ENCODE data around the gene HMCN1.

The HMCN1 gene

DNA sequence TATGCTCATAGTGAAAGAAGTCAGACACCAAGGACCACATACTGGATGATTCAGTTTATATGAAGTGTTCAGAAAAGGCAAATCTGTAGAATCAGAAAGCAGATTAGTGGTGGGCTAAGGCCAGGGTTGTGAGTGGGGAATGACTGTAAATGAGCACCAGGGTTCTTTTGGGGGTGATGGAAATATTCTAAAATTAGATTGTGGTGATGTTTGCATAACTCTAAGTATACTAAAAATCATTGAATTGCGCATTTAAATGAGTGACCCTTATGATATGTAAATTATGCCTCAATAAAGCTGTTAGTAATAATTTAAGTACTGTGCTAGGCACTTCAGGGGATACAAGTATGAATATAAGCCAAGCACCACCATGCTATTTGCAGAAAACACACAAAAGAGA lies 384.5 kb downstream of the HMCN1 start:
- no peak for DNase-seq (ENCODE audit: low read depth)
- TF ChIP-seq, protein P1, sequence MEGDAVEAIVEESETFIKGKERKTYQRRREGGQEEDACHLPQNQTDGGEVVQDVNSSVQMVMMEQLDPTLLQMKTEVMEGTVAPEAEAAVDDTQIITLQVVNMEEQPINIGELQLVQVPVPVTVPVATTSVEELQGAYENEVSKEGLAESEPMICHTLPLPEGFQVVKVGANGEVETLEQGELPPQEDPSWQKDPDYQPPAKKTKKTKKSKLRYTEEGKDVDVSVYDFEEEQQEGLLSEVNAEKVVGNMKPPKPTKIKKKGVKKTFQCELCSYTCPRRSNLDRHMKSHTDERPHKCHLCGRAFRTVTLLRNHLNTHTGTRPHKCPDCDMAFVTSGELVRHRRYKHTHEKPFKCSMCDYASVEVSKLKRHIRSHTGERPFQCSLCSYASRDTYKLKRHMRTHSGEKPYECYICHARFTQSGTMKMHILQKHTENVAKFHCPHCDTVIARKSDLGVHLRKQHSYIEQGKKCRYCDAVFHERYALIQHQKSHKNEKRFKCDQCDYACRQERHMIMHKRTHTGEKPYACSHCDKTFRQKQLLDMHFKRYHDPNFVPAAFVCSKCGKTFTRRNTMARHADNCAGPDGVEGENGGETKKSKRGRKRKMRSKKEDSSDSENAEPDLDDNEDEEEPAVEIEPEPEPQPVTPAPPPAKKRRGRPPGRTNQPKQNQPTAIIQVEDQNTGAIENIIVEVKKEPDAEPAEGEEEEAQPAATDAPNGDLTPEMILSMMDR (IDR thresholded peaks at IDR 0.05; ENCODE audit: low read depth, low read length, missing control alignments), result no peak
- no peak overlapping the region for H3K4me3 ChIP-seq (ENCODE audit: low read depth, low read length)

DNA sequence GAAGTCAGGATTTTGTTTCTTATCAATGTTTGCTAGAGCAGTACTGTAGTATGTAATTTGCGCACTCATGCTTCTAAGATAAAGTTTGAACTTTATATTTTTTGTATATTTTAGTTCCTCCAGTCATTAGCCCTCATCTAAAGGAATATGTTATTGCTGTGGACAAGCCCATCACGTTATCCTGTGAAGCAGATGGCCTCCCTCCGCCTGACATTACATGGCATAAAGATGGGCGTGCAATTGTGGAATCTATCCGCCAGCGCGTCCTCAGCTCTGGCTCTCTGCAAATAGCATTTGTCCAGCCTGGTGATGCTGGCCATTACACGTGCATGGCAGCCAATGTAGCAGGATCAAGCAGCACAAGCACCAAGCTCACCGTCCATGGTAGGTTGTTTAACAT lies 388.6 kb downstream of the HMCN1 start:
- DNase-seq (ENCODE audit: low read depth), result no peak
- TF ChIP-seq, protein P1 (IDR thresholded peaks at IDR 0.05; ENCODE audit: low read depth, low read length, missing control alignments), result no peak
- no peak overlapping the region for H3K4me3 ChIP-seq (ENCODE audit: low read depth, low read length)

DNA sequence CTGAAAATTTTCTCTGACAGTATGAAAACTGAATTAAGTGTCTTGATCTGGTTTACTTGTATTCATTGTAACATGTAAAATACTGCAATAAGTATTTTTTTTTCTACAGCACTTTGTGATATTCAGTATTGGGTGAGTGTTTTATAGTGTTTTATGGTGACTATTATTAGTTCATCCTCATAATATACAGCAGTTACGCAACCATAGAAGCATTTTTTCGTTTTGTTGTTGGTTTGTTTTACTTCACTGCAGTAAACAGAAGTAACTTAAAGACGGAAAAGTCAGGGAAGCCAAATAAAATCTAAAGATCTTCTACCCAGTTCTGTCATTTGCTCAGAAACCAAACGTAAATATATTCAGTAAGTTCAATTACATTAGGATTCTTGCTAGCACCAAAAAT lies 390.8 kb downstream of the HMCN1 start:
- TF ChIP-seq, protein P1 (IDR thresholded peaks at IDR 0.05; ENCODE audit: low read depth, low read length, missing control alignments), result no peak
- DNase-seq (ENCODE audit: low read depth), result no peak
- H3K4me3 ChIP-seq (ENCODE audit: low read depth, low read length), result no peak overlapping the region

DNA sequence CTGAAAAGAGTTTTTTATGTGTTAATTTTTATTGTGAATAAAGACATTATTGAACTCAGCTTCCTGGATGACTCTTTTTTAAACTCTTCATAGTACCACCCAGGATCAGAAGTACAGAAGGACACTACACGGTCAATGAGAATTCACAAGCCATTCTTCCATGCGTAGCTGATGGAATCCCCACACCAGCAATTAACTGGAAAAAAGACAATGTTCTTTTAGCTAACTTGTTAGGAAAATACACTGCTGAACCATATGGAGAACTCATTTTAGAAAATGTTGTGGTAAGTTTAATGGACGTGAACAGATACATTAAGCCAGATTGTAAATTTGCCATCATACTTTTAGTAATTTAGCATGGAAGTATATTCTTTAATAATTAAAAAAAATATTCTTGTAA lies 391.3 kb downstream of the HMCN1 start:
- no peak for DNase-seq (ENCODE audit: low read depth)
- no peak overlapping the region for H3K4me3 ChIP-seq (ENCODE audit: low read depth, low read length)
- TF ChIP-seq, protein P1 (IDR thresholded peaks at IDR 0.05; ENCODE audit: low read depth, low read length, missing control alignments), result no peak

DNA sequence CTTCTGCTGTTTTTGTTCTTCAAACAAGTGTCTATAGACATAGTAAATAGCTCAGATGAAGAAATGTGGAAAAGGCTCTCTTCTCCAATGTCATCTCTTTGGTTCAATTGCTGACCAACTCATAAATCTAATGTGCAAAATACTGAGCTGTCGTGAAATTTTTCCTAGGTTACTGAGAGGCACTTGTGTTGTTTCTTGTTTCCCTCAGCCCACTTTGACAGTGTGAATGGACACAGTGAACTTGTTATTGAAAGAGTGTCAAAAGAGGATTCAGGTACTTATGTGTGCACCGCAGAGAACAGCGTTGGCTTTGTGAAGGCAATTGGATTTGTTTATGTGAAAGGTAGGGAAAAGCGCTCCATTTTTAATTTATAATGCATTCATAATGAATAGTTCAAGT lies 395.6 kb downstream of the HMCN1 start:
- TF ChIP-seq, protein P1 (IDR thresholded peaks at IDR 0.05; ENCODE audit: low read depth, low read length, missing control alignments), result no peak
- DNase-seq (ENCODE audit: low read depth), result no peak
- no peak overlapping the region for H3K4me3 ChIP-seq (ENCODE audit: low read depth, low read length)

DNA sequence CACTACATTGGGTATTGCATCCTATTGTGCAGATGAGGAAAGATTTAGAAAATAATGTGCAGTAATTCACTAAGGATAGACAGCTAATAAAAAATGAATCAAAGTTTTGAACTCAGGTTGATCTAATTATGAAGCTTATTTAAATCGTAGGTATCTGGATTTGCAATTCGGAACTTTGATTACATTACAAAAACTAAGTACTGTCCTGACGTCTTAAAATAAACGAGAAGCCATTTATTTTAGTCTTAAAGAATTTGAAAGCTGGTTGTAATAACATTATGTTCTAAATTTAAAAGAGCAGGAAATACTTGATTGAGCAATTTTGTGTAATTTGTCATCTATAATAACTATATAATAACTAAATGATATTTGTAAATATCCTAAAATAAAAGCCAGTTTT lies 404.9 kb downstream of the HMCN1 start:
- TF ChIP-seq, protein P1 (IDR thresholded peaks at IDR 0.05; ENCODE audit: low read depth, low read length, missing control alignments), result no peak
- H3K4me3 ChIP-seq (ENCODE audit: low read depth, low read length), result no peak overlapping the region
- DNase-seq (ENCODE audit: low read depth), result no peak

DNA sequence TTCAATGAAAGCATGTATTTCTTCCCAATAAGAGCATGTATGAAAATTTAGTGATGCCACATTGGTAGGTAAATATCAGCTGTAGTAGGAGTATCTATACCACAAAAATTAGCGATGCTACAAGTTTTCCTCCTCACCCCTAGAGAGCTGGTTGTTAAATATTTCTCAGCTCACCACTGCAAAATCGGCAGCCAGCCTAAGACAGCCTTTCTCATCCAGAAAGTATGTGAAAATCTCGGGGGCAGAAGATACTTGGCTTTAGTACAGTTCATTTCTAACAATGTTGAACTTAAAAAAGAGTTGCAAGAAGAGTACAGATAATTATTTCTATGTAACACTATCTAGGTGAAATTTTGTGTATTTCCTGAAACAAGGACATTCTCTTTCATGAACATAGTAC lies 405.5 kb downstream of the HMCN1 start:
- DNase-seq (ENCODE audit: low read depth), result no peak
- H3K4me3 ChIP-seq (ENCODE audit: low read depth, low read length), result no peak overlapping the region
- TF ChIP-seq, protein P1 (IDR thresholded peaks at IDR 0.05; ENCODE audit: low read depth, low read length, missing control alignments), result no peak

Data from GM12864 (cell line).